Vagina (tissue), 2 donors: ENCODE results near the gene IMMP2L.

Experiments
- CTCF ChIP-seq, 3 experiments: fragments of 450-650 bp in 2 of 3; fragments of 200-600 bp in 1 of 3; sonication (generic) in 1 of 3; IDR thresholded peaks; one replicate each; pipeline ENCODE4 v1.5.1; 2017 to 2019; ENCODE audit warnings: antibody characterized with exemption in 3 of 3, mild to moderate bottlenecking in 2 of 3, moderate library complexity in 2 of 3
- POLR2A ChIP-seq, 2 donors: fragments of 450-650 bp; IDR thresholded peaks; one replicate each; pipeline ENCODE4 v1.6.1; 2017; ENCODE audit warnings: antibody characterized with exemption in 2 of 2, mild to moderate bottlenecking in 2 of 2, moderate library complexity in 2 of 2
- POLR2AphosphoS5 ChIP-seq, 2 donors: sonication (generic); formaldehyde crosslinking; IDR thresholded peaks; one replicate each; pipeline ENCODE4 v1.9.0; 2017; ENCODE audit warnings: antibody characterized with exemption in 2 of 2, mild to moderate bottlenecking in 2 of 2, low read depth in 1 of 2; ENCODE audit not compliant: insufficient read depth in 1 of 2

DNA sequence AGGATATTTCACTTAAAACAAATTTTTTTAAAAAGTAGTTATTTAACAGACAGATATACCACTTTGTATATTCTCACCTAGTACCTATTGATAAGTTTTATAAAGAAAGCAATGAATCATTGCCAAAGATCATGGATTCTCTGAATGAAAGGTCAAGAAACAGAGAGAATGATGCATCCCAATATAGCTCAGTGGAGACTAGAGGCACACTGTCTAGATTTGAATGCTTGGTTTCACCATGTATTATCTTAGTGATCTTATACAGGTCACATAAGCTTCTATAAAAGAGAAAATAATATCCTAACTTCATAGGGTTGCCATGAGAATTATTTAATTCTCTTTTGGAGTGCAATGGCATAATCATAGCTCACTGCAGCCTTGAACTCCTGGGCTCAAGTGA is 558.4 kb downstream of the IMMP2L start:
- TF ChIP-seq CTCF (IDR thresholded peaks at IDR 0.05) (no peak), POLR2A (IDR thresholded peaks at IDR 0.05) (no peak), POLR2AphosphoS5 (IDR thresholded peaks at IDR 0.05; ENCODE audit: insufficient read depth in 1 of 2, low read depth in 1 of 2) (no peak)
